ENCODE data around the gene KCNK16. TPM values are rescaled to one million over a fixed set of nuclear protein-coding genes. Genes with fewer than 3 reads are reported as not detected.
A peak's percentile ranks its signal among the peaks of the same experiment; 100 is the strongest.
"Not testable (repeated sequence)": the region's sequence is repeated elsewhere in the genome, so short reads cannot be mapped to it uniquely, and the experiment has no call there.

The KCNK16 gene
- total RNA-seq, 1 experiment from 2014 or later: not detected

GRCh38 chr6:39312912-39313525 is 9.5 kb downstream of the KCNK16 start:
- DNase-seq (ENCODE audit: low read depth): no peak

GRCh38 chr6:39310542-39310941 is 12.0 kb downstream of the KCNK16 start:
- DNase-seq (ENCODE audit: low read depth): no peak

- peak; percentile 48 for DNase-seq (ENCODE audit: low read depth)
Observed at GRCh38 chr6:39309942-39310531, 12.5 kb downstream of the KCNK16 start.

- no peak for DNase-seq (ENCODE audit: low read depth)
Observed at GRCh38 chr6:39307462-39307861, 15.0 kb downstream of the KCNK16 start.

GRCh38 chr6:39304951-39305350 is 17.6 kb downstream of the KCNK16 start:
- DNase-seq (ENCODE audit: low read depth): no peak

GRCh38 chr6:39303425-39304153 is 18.9 kb downstream of the KCNK16 start:
- no peak for DNase-seq (ENCODE audit: low read depth)

- DNase-seq (ENCODE audit: low read depth): peak; percentile 62
Observed at GRCh38 chr6:39302669-39303424, 19.7 kb downstream of the KCNK16 start.

GRCh38 chr6:39302011-39302410 is 20.5 kb downstream of the KCNK16 start:
- DNase-seq (ENCODE audit: low read depth): no peak

GRCh38 chr6:39301606-39302005 is 20.9 kb downstream of the KCNK16 start:
- peak; percentile 17 for DNase-seq (ENCODE audit: low read depth)

- DNase-seq (ENCODE audit: low read depth): no peak
Observed at GRCh38 chr6:39300739-39301138, 21.8 kb downstream of the KCNK16 start.

- DNase-seq (ENCODE audit: low read depth): no peak
Observed at GRCh38 chr6:39298061-39298460, 24.4 kb downstream of the KCNK16 start.

- DNase-seq (ENCODE audit: low read depth): no peak
Observed at GRCh38 chr6:39296745-39297640, 25.5 kb downstream of the KCNK16 start.

GRCh38 chr6:39295611-39296011 is 26.9 kb downstream of the KCNK16 start:
- no peak for DNase-seq (ENCODE audit: low read depth)

GRCh38 chr6:39294899-39295298 is 27.6 kb downstream of the KCNK16 start:
- no peak for DNase-seq (ENCODE audit: low read depth)

- DNase-seq (ENCODE audit: low read depth): no peak
Observed at GRCh38 chr6:39294133-39294532, 28.4 kb downstream of the KCNK16 start.

- DNase-seq (ENCODE audit: low read depth): no peak
Observed at GRCh38 chr6:39292637-39293036, 29.9 kb downstream of the KCNK16 start.

- DNase-seq (ENCODE audit: low read depth): peak; percentile 37
Observed at GRCh38 chr6:39289490-39289889, 33.0 kb downstream of the KCNK16 start.

- DNase-seq (ENCODE audit: low read depth): no peak
Observed at GRCh38 chr6:39287601-39288000, 34.9 kb downstream of the KCNK16 start.

GRCh38 chr6:39286596-39286995 is 35.9 kb downstream of the KCNK16 start:
- not testable (repeated sequence) for DNase-seq (ENCODE audit: low read depth)

- no peak for DNase-seq (ENCODE audit: low read depth)
Observed at GRCh38 chr6:39282774-39283173, 39.7 kb downstream of the KCNK16 start.

All from HT1080 (cell line).